HepG2 (cell line): ENCODE data around the gene MIDN. TPM values are rescaled to one million over a fixed set of nuclear protein-coding genes. Genes with fewer than 3 reads are reported as not detected.

Experiments
- BORCS8-MEF2B ChIP-seq: sonication (generic); formaldehyde crosslinking; IDR thresholded peaks from 2 replicates; pipeline ENCODE4 v1.8.0; 2022; ENCODE audit warnings: mild to moderate bottlenecking, missing genetic modification reagents
- NR2F1 ChIP-seq, 2 experiments: fragments of 450-650 bp in 1 of 2; formaldehyde crosslinking in 1 of 2; IDR thresholded peaks; 2 replicates each; pipeline versions ENCODE4 v1.5.0 to v1.6.1; 2016 to 2020; ENCODE audit warnings: mild to moderate bottlenecking in 1 of 2, missing compliant biosample characterization in 1 of 2, missing genetic modification reagents in 1 of 2, moderate library complexity in 1 of 2
- PHB2 ChIP-seq: fragments of 450-650 bp; IDR thresholded peaks from 2 replicates; pipeline ENCODE4 v1.6.1; 2018; ENCODE audit not compliant: partially characterized antibody
- PLRG1 ChIP-seq: fragments of 450-650 bp; conservative IDR thresholded peaks from 2 replicates; pipeline ENCODE4 v1.6.1; 2016
- POLR2A ChIP-seq, 2 experiments: IDR thresholded peaks; 2 replicates each; pipeline ENCODE4 v1.6.1; 2011; ENCODE audit warnings: low read depth in 2 of 2, low read length in 2 of 2, mild to moderate bottlenecking in 1 of 2, moderate library complexity in 1 of 2; ENCODE audit not compliant: insufficient read depth in 1 of 2
- PRPF4 ChIP-seq: fragments of 200-400 bp; formaldehyde crosslinking; IDR thresholded peaks from 2 replicates; pipeline ENCODE4 v1.6.1; 2016; ENCODE audit warnings: low read length, low read depth; ENCODE audit not compliant: poor library complexity, severe bottlenecking
- RXRB ChIP-seq: IDR thresholded peaks from 2 replicates; pipeline ENCODE4 v1.6.1; 2016; ENCODE audit warnings: borderline replicate concordance, missing genetic modification reagents, missing compliant biosample characterization
- ZBTB43 ChIP-seq: sonication (generic); formaldehyde crosslinking; conservative IDR thresholded peaks from 2 replicates; pipeline ENCODE4 v1.4.0; 2020; ENCODE audit warnings: missing genetic modification reagents
- ZFP41 ChIP-seq: sonication (generic); formaldehyde crosslinking; IDR thresholded peaks from 2 replicates; pipeline ENCODE4 v1.4.0; 2020; ENCODE audit warnings: mild to moderate bottlenecking, missing genetic modification reagents, borderline replicate concordance
- ZNF362 ChIP-seq: sonication (generic); formaldehyde crosslinking; IDR thresholded peaks from 2 replicates; pipeline ENCODE4 v1.4.0; 2020; ENCODE audit warnings: missing genetic modification reagents, mild to moderate bottlenecking, borderline replicate concordance
- ZNF501 ChIP-seq: sonication (generic); formaldehyde crosslinking; IDR thresholded peaks from 2 replicates; pipeline ENCODE4 v1.5.1; 2020; ENCODE audit warnings: mild to moderate bottlenecking, moderate library complexity, missing genetic modification reagents
- ZNF563 ChIP-seq: sonication (generic); formaldehyde crosslinking; IDR thresholded peaks from 2 replicates; pipeline ENCODE4 v1.8.0; 2022; ENCODE audit warnings: mild to moderate bottlenecking, moderate library complexity, missing genetic modification reagents
- polyA plus RNA-seq, 8 experiments: library from polyadenylated mRNA; depleted of rRNA in 3 of 8; stranded (reverse) in 7 of 8; unstranded in 1 of 8; fragments of >200 nt; fragmentation: Illumina TruSeq in 4 of 8; extraction: Trizol in 4 of 8; gene quantifications; 2 replicates each; pipeline versions ENCODE4 v1.2.1 to v1.2.3, GENCODE V29; 2011 to 2016; ENCODE audit warnings: low read depth in 4 of 8, missing spikeins in 1 of 8, mixed read lengths in 1 of 8; ENCODE audit not compliant: insufficient read depth in 1 of 8
- total RNA-seq, 5 experiments: library from RNA; depleted of rRNA; stranded (reverse); fragments of >200 nt; fragmentation: Illumina TruSeq; extraction: Trizol; gene quantifications; 2 replicates each; pipeline ENCODE4 v1.2.3, GENCODE V29; 2016; ENCODE audit warnings: low read depth in 1 of 5
- TF ChIP-seq, protein P1 (sequence below), 2 experiments: sonication (generic) in 1 of 2; formaldehyde crosslinking in 1 of 2; IDR thresholded peaks; 2 replicates each; pipeline versions ENCODE4 v1.5.1 to v1.6.1; 2011 to 2020; ENCODE audit warnings: borderline replicate concordance in 1 of 2, low read depth in 1 of 2, low read length in 1 of 2, mild to moderate bottlenecking in 1 of 2, missing genetic modification reagents in 1 of 2, moderate library complexity in 1 of 2
- TF ChIP-seq, protein P2 (sequence below): sonication (generic); formaldehyde crosslinking; IDR thresholded peaks from 2 replicates; pipeline ENCODE4 v1.4.0; 2020; ENCODE audit warnings: missing genetic modification reagents, borderline replicate concordance
- TF ChIP-seq, protein P3 (sequence below): sonication (generic); formaldehyde crosslinking; IDR thresholded peaks from 2 replicates; pipeline ENCODE4 v1.5.0; 2020; ENCODE audit warnings: mild to moderate bottlenecking, missing genetic modification reagents
- TF ChIP-seq, protein P4 (sequence below): sonication (generic); formaldehyde crosslinking; IDR thresholded peaks from 2 replicates; pipeline ENCODE4 v1.8.1; 2022; ENCODE audit warnings: low read depth, mild to moderate bottlenecking, missing genetic modification reagents

MIDN gene
- total and polyA plus RNA-seq, 2 of the 13 experiments (the other 11 are each of a cell fraction or from before 2014, with no cell fraction given), result 8.4 to 18.0 TPM

DNA sequence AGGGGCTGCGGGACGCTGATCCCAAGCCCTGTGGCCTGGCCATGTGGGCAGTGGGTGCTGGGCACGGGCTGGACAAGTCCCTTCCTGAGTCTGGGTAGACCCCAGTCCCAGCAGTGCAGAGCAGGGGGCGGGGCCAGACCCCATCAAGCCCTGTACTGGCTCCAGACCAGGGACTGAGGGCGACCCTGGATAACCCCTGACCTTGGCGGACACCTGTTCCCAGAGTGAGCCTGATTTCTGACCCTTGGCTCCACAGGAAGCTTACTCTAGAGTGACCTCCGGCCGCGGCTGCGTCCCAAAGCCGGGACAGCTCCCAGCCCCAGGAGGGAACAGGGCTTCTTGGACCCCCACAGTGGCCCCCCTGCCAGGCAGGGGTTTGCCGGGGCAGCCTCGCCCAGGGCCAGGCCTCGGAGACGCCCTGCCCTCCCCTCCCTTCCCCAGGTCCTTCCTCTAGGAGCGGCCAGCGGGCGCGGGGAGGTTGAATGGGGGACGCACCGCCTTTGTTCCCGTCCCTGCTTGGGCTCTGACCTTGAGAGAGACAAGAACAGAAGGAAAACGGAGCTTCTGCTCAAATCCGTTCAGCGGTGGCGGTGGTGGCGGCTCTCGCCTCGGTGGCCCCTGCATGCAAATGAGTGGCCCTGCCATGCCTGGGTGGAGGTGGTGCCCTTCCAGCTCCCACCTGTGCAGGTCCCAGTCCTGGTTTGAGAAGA lies 35.0 kb downstream of the MIDN start (continued):
- TF ChIP-seq, protein P1, sequence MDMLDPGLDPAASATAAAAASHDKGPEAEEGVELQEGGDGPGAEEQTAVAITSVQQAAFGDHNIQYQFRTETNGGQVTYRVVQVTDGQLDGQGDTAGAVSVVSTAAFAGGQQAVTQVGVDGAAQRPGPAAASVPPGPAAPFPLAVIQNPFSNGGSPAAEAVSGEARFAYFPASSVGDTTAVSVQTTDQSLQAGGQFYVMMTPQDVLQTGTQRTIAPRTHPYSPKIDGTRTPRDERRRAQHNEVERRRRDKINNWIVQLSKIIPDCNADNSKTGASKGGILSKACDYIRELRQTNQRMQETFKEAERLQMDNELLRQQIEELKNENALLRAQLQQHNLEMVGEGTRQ (IDR thresholded peaks at IDR 0.05; ENCODE audit: low read depth, low read length), result no peak
- TF ChIP-seq, protein P1 (CRISPR knock-in tag; IDR thresholded peaks at IDR 0.05; ENCODE audit: borderline replicate concordance), result no peak
- TF ChIP-seq PRPF4, result no peak
- TF ChIP-seq, protein P2, sequence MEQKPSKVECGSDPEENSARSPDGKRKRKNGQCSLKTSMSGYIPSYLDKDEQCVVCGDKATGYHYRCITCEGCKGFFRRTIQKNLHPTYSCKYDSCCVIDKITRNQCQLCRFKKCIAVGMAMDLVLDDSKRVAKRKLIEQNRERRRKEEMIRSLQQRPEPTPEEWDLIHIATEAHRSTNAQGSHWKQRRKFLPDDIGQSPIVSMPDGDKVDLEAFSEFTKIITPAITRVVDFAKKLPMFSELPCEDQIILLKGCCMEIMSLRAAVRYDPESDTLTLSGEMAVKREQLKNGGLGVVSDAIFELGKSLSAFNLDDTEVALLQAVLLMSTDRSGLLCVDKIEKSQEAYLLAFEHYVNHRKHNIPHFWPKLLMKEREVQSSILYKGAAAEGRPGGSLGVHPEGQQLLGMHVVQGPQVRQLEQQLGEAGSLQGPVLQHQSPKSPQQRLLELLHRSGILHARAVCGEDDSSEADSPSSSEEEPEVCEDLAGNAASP (CRISPR knock-in tag), result peak; percentile 99
- no peak for TF ChIP-seq BORCS8-MEF2B (CRISPR knock-in tag)
- TF ChIP-seq, protein P3, sequence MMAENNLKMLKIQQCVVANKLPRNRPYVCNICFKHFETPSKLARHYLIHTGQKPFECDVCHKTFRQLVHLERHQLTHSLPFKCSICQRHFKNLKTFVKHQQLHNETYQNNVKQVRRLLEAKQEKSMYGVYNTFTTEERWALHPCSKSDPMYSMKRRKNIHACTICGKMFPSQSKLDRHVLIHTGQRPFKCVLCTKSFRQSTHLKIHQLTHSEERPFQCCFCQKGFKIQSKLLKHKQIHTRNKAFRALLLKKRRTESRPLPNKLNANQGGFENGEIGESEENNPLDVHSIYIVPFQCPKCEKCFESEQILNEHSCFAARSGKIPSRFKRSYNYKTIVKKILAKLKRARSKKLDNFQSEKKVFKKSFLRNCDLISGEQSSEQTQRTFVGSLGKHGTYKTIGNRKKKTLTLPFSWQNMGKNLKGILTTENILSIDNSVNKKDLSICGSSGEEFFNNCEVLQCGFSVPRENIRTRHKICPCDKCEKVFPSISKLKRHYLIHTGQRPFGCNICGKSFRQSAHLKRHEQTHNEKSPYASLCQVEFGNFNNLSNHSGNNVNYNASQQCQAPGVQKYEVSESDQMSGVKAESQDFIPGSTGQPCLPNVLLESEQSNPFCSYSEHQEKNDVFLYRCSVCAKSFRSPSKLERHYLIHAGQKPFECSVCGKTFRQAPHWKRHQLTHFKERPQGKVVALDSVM (CRISPR knock-in tag), result peak; percentile 42; the same call in 1 of the 2 replicates
- TF ChIP-seq, protein P4, sequence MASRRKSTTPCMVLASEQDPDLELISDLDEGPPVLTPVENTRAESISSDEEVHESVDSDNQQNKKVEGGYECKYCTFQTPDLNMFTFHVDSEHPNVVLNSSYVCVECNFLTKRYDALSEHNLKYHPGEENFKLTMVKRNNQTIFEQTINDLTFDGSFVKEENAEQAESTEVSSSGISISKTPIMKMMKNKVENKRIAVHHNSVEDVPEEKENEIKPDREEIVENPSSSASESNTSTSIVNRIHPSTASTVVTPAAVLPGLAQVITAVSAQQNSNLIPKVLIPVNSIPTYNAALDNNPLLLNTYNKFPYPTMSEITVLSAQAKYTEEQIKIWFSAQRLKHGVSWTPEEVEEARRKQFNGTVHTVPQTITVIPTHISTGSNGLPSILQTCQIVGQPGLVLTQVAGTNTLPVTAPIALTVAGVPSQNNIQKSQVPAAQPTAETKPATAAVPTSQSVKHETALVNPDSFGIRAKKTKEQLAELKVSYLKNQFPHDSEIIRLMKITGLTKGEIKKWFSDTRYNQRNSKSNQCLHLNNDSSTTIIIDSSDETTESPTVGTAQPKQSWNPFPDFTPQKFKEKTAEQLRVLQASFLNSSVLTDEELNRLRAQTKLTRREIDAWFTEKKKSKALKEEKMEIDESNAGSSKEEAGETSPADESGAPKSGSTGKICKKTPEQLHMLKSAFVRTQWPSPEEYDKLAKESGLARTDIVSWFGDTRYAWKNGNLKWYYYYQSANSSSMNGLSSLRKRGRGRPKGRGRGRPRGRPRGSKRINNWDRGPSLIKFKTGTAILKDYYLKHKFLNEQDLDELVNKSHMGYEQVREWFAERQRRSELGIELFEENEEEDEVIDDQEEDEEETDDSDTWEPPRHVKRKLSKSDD (CRISPR knock-in tag), result 0 out of 2 replicates have a peak, but pooled peaks have one; percentile 42
- TF ChIP-seq NR2F1 (CRISPR knock-in tag; IDR thresholded peaks at IDR 0.05), result peak; percentile 86 to 89
- TF ChIP-seq POLR2A (IDR thresholded peaks at IDR 0.05; ENCODE audit: insufficient read depth in 1 of 2, low read depth in 2 of 2, low read length in 2 of 2), result no peak
- TF ChIP-seq ZNF362 (CRISPR knock-in tag), result no peak
- 0 out of 2 replicates have a peak, but pooled peaks have one; percentile 23 for TF ChIP-seq ZBTB43 (CRISPR knock-in tag)
- TF ChIP-seq PLRG1, result no peak
- TF ChIP-seq ZNF563, result peak; percentile 24; the same call in 1 of the 2 replicates
- TF ChIP-seq PHB2, result no peak
- TF ChIP-seq RXRB (CRISPR knock-in tag), result peak; percentile 99
- TF ChIP-seq ZFP41 (CRISPR knock-in tag), result no peak
- no peak for TF ChIP-seq ZNF501 (CRISPR knock-in tag)
